Epithelial cell of proximal tubule (primary cell): ENCODE data around the gene TMTC1. TPM values are rescaled to one million over a fixed set of nuclear protein-coding genes. Genes with fewer than 3 reads are reported as not detected.

Experiments
- DNase-seq: peaks from one replicate; pipeline ENCODE4 v3.0.0-alpha.2; 2011; ENCODE audit warnings: low read depth
- H3K4me3 ChIP-seq: 2 replicates; pipeline ENCODE4 v1.5.1; 2011; ENCODE audit warnings: low read depth, mild to moderate bottlenecking, low read length
- total RNA-seq: library from RNA; depleted of rRNA; stranded (reverse); fragments of >200 nt; gene quantifications from 2 replicates; pipeline ENCODE4 v1.2.3, GENCODE V29; 2015
- TF ChIP-seq, protein P1 (sequence below): conservative IDR thresholded peaks from 2 replicates; pipeline ENCODE4 v1.5.1; 2012; ENCODE audit warnings: low read depth, mild to moderate bottlenecking, low read length

The TMTC1 gene
- total RNA-seq, 1 donor from 2014 or later, result 0.40 TPM

- H3K4me3 ChIP-seq, result no peak overlapping the region
- TF ChIP-seq, protein P1, sequence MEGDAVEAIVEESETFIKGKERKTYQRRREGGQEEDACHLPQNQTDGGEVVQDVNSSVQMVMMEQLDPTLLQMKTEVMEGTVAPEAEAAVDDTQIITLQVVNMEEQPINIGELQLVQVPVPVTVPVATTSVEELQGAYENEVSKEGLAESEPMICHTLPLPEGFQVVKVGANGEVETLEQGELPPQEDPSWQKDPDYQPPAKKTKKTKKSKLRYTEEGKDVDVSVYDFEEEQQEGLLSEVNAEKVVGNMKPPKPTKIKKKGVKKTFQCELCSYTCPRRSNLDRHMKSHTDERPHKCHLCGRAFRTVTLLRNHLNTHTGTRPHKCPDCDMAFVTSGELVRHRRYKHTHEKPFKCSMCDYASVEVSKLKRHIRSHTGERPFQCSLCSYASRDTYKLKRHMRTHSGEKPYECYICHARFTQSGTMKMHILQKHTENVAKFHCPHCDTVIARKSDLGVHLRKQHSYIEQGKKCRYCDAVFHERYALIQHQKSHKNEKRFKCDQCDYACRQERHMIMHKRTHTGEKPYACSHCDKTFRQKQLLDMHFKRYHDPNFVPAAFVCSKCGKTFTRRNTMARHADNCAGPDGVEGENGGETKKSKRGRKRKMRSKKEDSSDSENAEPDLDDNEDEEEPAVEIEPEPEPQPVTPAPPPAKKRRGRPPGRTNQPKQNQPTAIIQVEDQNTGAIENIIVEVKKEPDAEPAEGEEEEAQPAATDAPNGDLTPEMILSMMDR, result no peak
- no peak for DNase-seq
Observed at GRCh38 chr12:29739279-29739991, 44.3 kb downstream of the TMTC1 start.

DNA sequence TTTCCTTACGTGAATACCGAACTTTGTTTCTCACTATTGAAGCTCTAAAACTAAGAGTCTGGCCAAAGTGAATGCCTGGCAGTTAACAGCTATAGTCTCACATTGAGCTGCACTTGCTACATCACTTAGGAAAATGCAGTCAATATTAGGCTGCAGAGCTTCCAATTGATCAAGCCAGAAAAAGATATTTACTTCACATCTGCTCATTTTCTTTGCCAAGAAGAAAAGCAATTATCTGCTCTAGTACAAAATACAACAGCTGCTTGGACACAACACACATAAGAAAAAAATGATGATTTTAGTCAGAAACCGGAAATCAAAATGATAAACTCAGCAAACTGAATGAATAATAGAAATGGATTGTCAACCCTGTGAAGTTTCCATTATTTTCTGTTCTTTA lies 45.4 kb downstream of the TMTC1 start:
- DNase-seq, result no peak
- H3K4me3 ChIP-seq, result no peak overlapping the region
- TF ChIP-seq, protein P1, result no peak

GRCh38 chr12:29737644-29738043 lies 46.1 kb downstream of the TMTC1 start:
- DNase-seq, result no peak
- no peak overlapping the region for H3K4me3 ChIP-seq
- TF ChIP-seq, protein P1, result no peak

GRCh38 chr12:29735604-29736003 lies 48.1 kb downstream of the TMTC1 start:
- H3K4me3 ChIP-seq, result no peak overlapping the region
- TF ChIP-seq, protein P1, result no peak
- DNase-seq, result no peak

- no peak for DNase-seq
- no peak overlapping the region for H3K4me3 ChIP-seq
- TF ChIP-seq, protein P1, result no peak
Observed at GRCh38 chr12:29734734-29735133, 49.0 kb downstream of the TMTC1 start.

- no peak for DNase-seq
- no peak overlapping the region for H3K4me3 ChIP-seq
- TF ChIP-seq, protein P1, result no peak
Observed at GRCh38 chr12:29734305-29734704, 49.4 kb downstream of the TMTC1 start.

- DNase-seq, result no peak
- H3K4me3 ChIP-seq, result no peak overlapping the region
- TF ChIP-seq, protein P1, result no peak
Observed at GRCh38 chr12:29733501-29733900, 50.2 kb downstream of the TMTC1 start.
